HFFc6 (cell line): ENCODE measurements around the gene TEX2. TPM values are rescaled to one million over a fixed set of nuclear protein-coding genes. Genes with fewer than 3 reads are reported as not detected.
A peak's percentile ranks its signal among the peaks of the same experiment; 100 is the strongest.

Experiments
- DNase-seq: peaks from one replicate; pipeline ENCODE4 v3.0.0-alpha.2; 2018
- H3K27ac Mint-ChIP-seq: 2 replicates; pipeline ENCODE4 v1.8.0; 2020; ENCODE audit warnings: mild to moderate bottlenecking, mixed read lengths
- H3K27me3 Mint-ChIP-seq: 2 replicates; pipeline ENCODE4 v1.8.0; 2021; ENCODE audit warnings: mild to moderate bottlenecking, moderate library complexity, mixed read lengths; ENCODE audit not compliant: insufficient read depth
- H3K36me3 Mint-ChIP-seq: 2 replicates; pipeline ENCODE4 v1.8.0; 2021; ENCODE audit warnings: low read depth, mixed read lengths
- H3K4me1 Mint-ChIP-seq: 2 replicates; pipeline ENCODE4 v1.8.0; 2020; ENCODE audit warnings: low read depth, mixed read lengths
- H3K4me3 Mint-ChIP-seq: 2 replicates; pipeline ENCODE4 v1.8.0; 2020; ENCODE audit warnings: mild to moderate bottlenecking, moderate library complexity, mixed read lengths
- H3K9me3 Mint-ChIP-seq: 2 replicates; pipeline ENCODE4 v1.8.0; 2020; ENCODE audit warnings: mild to moderate bottlenecking, mixed read lengths
- CTCF ChIP-seq: fragments of 200-600 bp; sonication (generic); IDR thresholded peaks from 2 replicates; pipeline ENCODE4 v1.5.0; 2021; ENCODE audit warnings: antibody characterized with exemption, mild to moderate bottlenecking
- total RNA-seq, 6 experiments: library from RNA; stranded (reverse); fragmentation: NEBNext Ultra II Directional; extraction: Animal tissue kit (Norgen Biotek cat#: 25700); gene quantifications; 2 replicates in 1 of 6; 3 replicates in 5 of 6; pipeline ENCODE4 v1.2.3, GENCODE V29; 2021

The TEX2 gene
- total RNA-seq, 6 experiments from 2014 or later, result 41.2 to 58.7 (median 44.4) TPM

GRCh38 chr17:64146418-64147109 is 116.5 kb downstream of the TEX2 start:
- DNase-seq, result peak; percentile 41
- Mint-ChIP-seq H3K27me3 (no peaks in the 10 kb centered on the region; the same call in 1 of the 2 replicates), H3K4me1 (peaks cover 26% of the 10 kb centered on the region), H3K9me3 (no peaks in the 10 kb centered on the region), H3K36me3 (peaks cover 5% of the 10 kb centered on the region; the same call in 1 of the 2 replicates), H3K27ac (no peak overlapping the region), H3K4me3 (no peak overlapping the region)
- TF ChIP-seq CTCF, result no peak

GRCh38 chr17:64145751-64146417 is 117.2 kb downstream of the TEX2 start:
- Mint-ChIP-seq H3K4me1 (peaks cover 26% of the 10 kb centered on the region), H3K4me3 (no peak overlapping the region), H3K27ac (no peak overlapping the region), H3K27me3 (no peaks in the 10 kb centered on the region; the same call in 1 of the 2 replicates), H3K9me3 (no peaks in the 10 kb centered on the region), H3K36me3 (no peaks in the 10 kb centered on the region; the same call in 1 of the 2 replicates)
- TF ChIP-seq CTCF, result no peak
- peak; percentile 100 for DNase-seq

- H3K36me3 Mint-ChIP-seq, result no peaks in the 10 kb centered on the region; the same call in 1 of the 2 replicates
- no peak for TF ChIP-seq CTCF
Measured at GRCh38 chr17:64145375-64145750, 117.7 kb downstream of the TEX2 start.

GRCh38 chr17:64139542-64139941 is 123.5 kb downstream of the TEX2 start:
- Mint-ChIP-seq H3K4me1 (no peaks in the 10 kb centered on the region; the same call in 1 of the 2 replicates), H3K27me3 (no peaks in the 10 kb centered on the region), H3K36me3 (no peaks in the 10 kb centered on the region), H3K4me3 (no peak overlapping the region), H3K27ac (no peak overlapping the region), H3K9me3 (no peaks in the 10 kb centered on the region)
- TF ChIP-seq CTCF, result no peak
- DNase-seq, result no peak

More at GRCh38 chr17:64145375-64145750, 117.7 kb downstream of the TEX2 start:
- H3K27me3 Mint-ChIP-seq, result no peaks in the 10 kb centered on the region; the same call in 1 of the 2 replicates
- no peak for DNase-seq
- peaks cover 26% of the 10 kb centered on the region for H3K4me1 Mint-ChIP-seq
- H3K4me3 Mint-ChIP-seq, result no peak overlapping the region
- no peak overlapping the region for H3K27ac Mint-ChIP-seq
- no peaks in the 10 kb centered on the region for H3K9me3 Mint-ChIP-seq

GRCh38 chr17:64138441-64138840 is 124.6 kb downstream of the TEX2 start:
- no peaks in the 10 kb centered on the region for H3K36me3 Mint-ChIP-seq
- H3K27me3 Mint-ChIP-seq, result no peaks in the 10 kb centered on the region

More at GRCh38 chr17:64138441-64138840, 124.6 kb downstream of the TEX2 start:
- no peak overlapping the region for H3K4me3 Mint-ChIP-seq
- no peaks in the 10 kb centered on the region; the same call in 1 of the 2 replicates for H3K4me1 Mint-ChIP-seq
- no peak for TF ChIP-seq CTCF
- DNase-seq, result no peak
- H3K9me3 Mint-ChIP-seq, result no peaks in the 10 kb centered on the region
- no peak overlapping the region for H3K27ac Mint-ChIP-seq
